NB4 (cell line): Measurements from ENCODE around the gene NUB1.

Experiments
- DNase-seq: peaks from one replicate; pipeline ENCODE4 v3.0.0; 2010; ENCODE audit warnings: low read depth
- H3K4me3 ChIP-seq: one replicate; pipeline ENCODE4 v1.5.1; 2011; ENCODE audit warnings: mild to moderate bottlenecking, low read depth, low read length, moderate library complexity
- MAX ChIP-seq: IDR thresholded peaks from 2 replicates; pipeline ENCODE4 v1.6.1; 2011; ENCODE audit warnings: low read depth, low read length
- MYC ChIP-seq: IDR thresholded peaks from 2 replicates; pipeline ENCODE4 v1.6.1; 2011; ENCODE audit warnings: low read depth, low read length
- POLR2A ChIP-seq: IDR thresholded peaks from 2 replicates; pipeline ENCODE4 v1.6.1; 2011; ENCODE audit warnings: mild to moderate bottlenecking; ENCODE audit not compliant: insufficient read length; ENCODE audit errors: extremely low read depth
- TF ChIP-seq, protein P1 (sequence below): IDR thresholded peaks from one replicate; pipeline ENCODE4 v1.5.1; 2012; ENCODE audit warnings: low read depth, low read length

NUB1 gene

DNA sequence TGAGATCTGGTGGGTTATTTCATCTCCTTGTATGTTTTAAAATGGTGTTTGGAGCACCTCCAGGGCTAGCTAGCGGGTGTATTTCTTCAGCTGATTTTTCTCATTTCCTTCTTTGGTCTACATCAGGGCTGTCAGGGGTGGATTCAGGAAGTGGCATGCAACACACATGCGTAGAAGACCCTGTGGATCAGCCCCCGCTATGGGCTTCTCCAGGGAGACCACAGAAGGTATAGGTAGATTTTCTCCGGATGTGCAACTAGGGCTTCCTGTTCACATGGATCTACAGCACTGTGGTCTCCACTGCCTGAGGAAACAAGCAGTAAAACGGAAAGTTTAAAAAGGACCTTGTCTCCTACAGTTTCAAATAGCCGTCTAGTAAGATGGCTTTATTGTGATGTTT is 10.4 kb downstream of the NUB1 start:
- H3K4me3 ChIP-seq, result no peak overlapping the region
- TF ChIP-seq, protein P1, sequence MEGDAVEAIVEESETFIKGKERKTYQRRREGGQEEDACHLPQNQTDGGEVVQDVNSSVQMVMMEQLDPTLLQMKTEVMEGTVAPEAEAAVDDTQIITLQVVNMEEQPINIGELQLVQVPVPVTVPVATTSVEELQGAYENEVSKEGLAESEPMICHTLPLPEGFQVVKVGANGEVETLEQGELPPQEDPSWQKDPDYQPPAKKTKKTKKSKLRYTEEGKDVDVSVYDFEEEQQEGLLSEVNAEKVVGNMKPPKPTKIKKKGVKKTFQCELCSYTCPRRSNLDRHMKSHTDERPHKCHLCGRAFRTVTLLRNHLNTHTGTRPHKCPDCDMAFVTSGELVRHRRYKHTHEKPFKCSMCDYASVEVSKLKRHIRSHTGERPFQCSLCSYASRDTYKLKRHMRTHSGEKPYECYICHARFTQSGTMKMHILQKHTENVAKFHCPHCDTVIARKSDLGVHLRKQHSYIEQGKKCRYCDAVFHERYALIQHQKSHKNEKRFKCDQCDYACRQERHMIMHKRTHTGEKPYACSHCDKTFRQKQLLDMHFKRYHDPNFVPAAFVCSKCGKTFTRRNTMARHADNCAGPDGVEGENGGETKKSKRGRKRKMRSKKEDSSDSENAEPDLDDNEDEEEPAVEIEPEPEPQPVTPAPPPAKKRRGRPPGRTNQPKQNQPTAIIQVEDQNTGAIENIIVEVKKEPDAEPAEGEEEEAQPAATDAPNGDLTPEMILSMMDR, result no peak
- TF ChIP-seq MYC, result no peak
- TF ChIP-seq POLR2A, result no peak
- TF ChIP-seq MAX, result no peak
- no peak for DNase-seq

GRCh38 chr7:151352512-151352911 is 10.9 kb downstream of the NUB1 start:
- TF ChIP-seq MYC, result no peak
- no peak for TF ChIP-seq MAX
- TF ChIP-seq, protein P1, result no peak
- no peak for TF ChIP-seq POLR2A
- no peak overlapping the region for H3K4me3 ChIP-seq
- DNase-seq, result no peak

DNA sequence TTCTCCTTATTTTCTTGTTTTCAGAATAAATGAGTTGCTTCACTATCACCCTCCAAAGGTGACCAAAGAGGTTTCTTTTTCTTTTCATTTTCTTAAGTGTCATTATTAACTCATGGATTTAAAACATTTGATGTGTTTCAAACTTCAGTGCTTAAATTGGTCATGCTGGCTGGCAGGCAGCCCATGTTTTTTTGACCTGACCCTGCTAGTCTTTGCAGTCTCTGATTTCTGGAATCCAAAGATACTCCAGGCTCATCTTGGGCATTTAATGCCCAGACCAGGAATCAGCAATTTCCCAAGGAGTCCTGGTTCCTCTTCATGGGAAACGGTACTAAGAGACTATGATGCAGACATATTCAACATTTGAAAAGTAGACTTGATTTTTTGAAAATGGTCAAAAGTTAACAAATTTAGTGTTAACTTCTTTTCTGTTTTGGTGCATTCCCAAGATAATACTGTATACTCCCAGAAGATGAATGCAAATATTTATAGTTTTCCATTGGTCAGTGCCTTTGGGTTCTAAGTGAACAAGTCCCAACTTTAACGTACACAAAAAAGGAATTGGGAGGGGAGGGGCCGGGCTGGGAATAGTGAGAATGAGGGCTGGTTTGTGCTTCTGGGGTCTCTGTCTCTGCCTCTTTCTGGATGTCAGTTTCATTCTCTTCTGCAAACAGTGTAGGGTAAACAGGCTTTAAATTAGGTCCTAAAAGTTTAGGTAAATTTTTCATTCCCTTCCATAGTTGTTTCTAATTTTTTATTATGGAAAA is 19.8 kb downstream of the NUB1 start:
- TF ChIP-seq POLR2A (no peak), MAX (no peak), MYC (no peak)
- TF ChIP-seq, protein P1, result no peak
- H3K4me3 ChIP-seq, result no peak overlapping the region
- no peak for DNase-seq

- DNase-seq, result no peak
- TF ChIP-seq POLR2A (no peak), MAX (no peak), MYC (no peak)
- TF ChIP-seq, protein P1, result no peak
These were observed 21.6 kb downstream of the NUB1 start for GRCh38 chr7:151363182-151363581.

DNA sequence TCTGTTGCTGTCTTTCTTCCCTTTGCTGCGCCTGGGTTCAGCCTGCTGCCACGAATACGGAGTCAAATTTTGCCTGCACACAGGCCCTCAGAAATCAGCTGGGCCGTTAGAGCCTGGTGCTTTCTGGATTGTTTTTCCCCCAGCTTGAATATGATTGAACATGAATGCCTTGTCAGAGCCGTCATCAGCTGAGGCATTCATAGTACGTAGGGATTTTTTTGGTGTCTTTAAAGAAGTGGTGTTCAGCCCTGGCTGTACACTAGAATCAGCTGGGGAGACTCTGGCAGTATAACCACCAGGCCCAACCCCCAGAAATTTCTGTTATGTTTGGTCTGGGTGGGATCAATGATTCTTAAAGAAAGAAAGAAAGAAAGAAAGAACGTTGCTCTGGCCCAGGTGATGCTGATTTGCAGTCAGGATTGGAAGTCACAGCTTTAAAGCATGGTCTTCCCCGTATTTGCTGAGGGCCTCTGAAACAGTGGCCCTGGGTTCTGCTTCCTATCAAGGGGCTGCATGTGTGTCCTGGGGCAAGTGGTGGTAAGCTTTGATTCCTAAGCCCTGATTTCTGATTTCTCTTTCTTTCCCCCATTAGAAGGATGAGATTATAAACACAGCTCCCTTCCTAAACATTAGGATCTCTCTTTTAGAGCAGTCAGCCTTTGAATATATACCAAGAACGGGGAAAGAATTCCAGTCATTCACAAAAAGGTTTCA is 24.7 kb downstream of the NUB1 start:
- no peak overlapping the region for H3K4me3 ChIP-seq
- DNase-seq, result no peak
- TF ChIP-seq POLR2A, result no peak

More at GRCh38 chr7:151363182-151363581, 21.6 kb downstream of the NUB1 start:
- no peak overlapping the region for H3K4me3 ChIP-seq

- no peak for TF ChIP-seq MYC
- TF ChIP-seq POLR2A, result no peak
- no peak for TF ChIP-seq MAX
- TF ChIP-seq, protein P1, result no peak
- H3K4me3 ChIP-seq, result no peak overlapping the region
- no peak for DNase-seq
These were observed 25.2 kb downstream of the NUB1 start for GRCh38 chr7:151366880-151367222.
